Activated naive CD8-positive, alpha-beta T cell (primary cell): ENCODE data around the gene SREBF2.

Experiments used
- H3K27ac Mint-ChIP-seq: one replicate; pipeline ENCODE4 v1.8.0; 2021; ENCODE audit warnings: mixed read lengths
- H3K27me3 Mint-ChIP-seq: one replicate; pipeline ENCODE4 v1.8.0; 2021; ENCODE audit warnings: mixed read lengths
- H3K36me3 Mint-ChIP-seq: one replicate; pipeline ENCODE4 v1.8.0; 2021; ENCODE audit warnings: mixed read lengths
- H3K4me1 Mint-ChIP-seq: one replicate; pipeline ENCODE4 v1.8.0; 2021; ENCODE audit warnings: low read depth, mixed read lengths
- H3K4me3 Mint-ChIP-seq: one replicate; pipeline ENCODE4 v1.8.0; 2021; ENCODE audit warnings: mild to moderate bottlenecking, mixed read lengths
- H3K9me3 Mint-ChIP-seq: one replicate; pipeline ENCODE4 v1.8.0; 2021; ENCODE audit warnings: low read depth, mixed read lengths

Gene SREBF2

GRCh38 chr22:41920271-41920976 lies 87.5 kb downstream of the SREBF2 start:
- peaks cover 17% of the 10 kb centered on the region for H3K4me1 Mint-ChIP-seq
- H3K4me3 Mint-ChIP-seq: peak overlapping the region; percentile 49

GRCh38 chr22:41922328-41922727 lies 89.4 kb downstream of the SREBF2 start:
- H3K4me3 Mint-ChIP-seq: no peak overlapping the region
- no peak overlapping the region for H3K27ac Mint-ChIP-seq
- no peaks in the 10 kb centered on the region for H3K27me3 Mint-ChIP-seq
- H3K9me3 Mint-ChIP-seq: no peaks in the 10 kb centered on the region
- H3K4me1 Mint-ChIP-seq: peaks cover 17% of the 10 kb centered on the region
- H3K36me3 Mint-ChIP-seq: no peaks in the 10 kb centered on the region

More at GRCh38 chr22:41920271-41920976, 87.5 kb downstream of the SREBF2 start:
- peaks cover 5% of the 10 kb centered on the region for H3K27me3 Mint-ChIP-seq
- no peaks in the 10 kb centered on the region for H3K9me3 Mint-ChIP-seq
- no peak overlapping the region for H3K27ac Mint-ChIP-seq
- no peaks in the 10 kb centered on the region for H3K36me3 Mint-ChIP-seq

GRCh38 chr22:41922940-41923594 lies 90.2 kb downstream of the SREBF2 start:
- Mint-ChIP-seq H3K4me1 (peaks cover 20% of the 10 kb centered on the region), H3K27me3 (no peaks in the 10 kb centered on the region)

GRCh38 chr22:41923595-41924276 lies 90.8 kb downstream of the SREBF2 start:
- H3K27ac Mint-ChIP-seq: no peak overlapping the region
- no peaks in the 10 kb centered on the region for H3K27me3 Mint-ChIP-seq
- H3K4me1 Mint-ChIP-seq: peaks cover 23% of the 10 kb centered on the region
- no peak overlapping the region for H3K4me3 Mint-ChIP-seq
- H3K9me3 Mint-ChIP-seq: no peaks in the 10 kb centered on the region
- no peaks in the 10 kb centered on the region for H3K36me3 Mint-ChIP-seq

More at GRCh38 chr22:41922940-41923594, 90.2 kb downstream of the SREBF2 start:
- Mint-ChIP-seq H3K4me3 (no peak overlapping the region), H3K27ac (no peak overlapping the region), H3K9me3 (no peaks in the 10 kb centered on the region), H3K36me3 (no peaks in the 10 kb centered on the region)

GRCh38 chr22:41925783-41926460 lies 93.0 kb downstream of the SREBF2 start:
- Mint-ChIP-seq H3K4me1 (peaks cover 23% of the 10 kb centered on the region), H3K36me3 (no peaks in the 10 kb centered on the region), H3K27ac (peak overlapping the region; percentile 75), H3K4me3 (peak overlapping the region; percentile 78), H3K9me3 (no peaks in the 10 kb centered on the region), H3K27me3 (no peaks in the 10 kb centered on the region)

GRCh38 chr22:41927813-41928212 lies 94.9 kb downstream of the SREBF2 start:
- peaks cover 23% of the 10 kb centered on the region for H3K4me1 Mint-ChIP-seq
- peak overlapping the region; percentile 41 for H3K27ac Mint-ChIP-seq
- H3K4me3 Mint-ChIP-seq: peak overlapping the region; percentile 53
- no peaks in the 10 kb centered on the region for H3K36me3 Mint-ChIP-seq
- no peaks in the 10 kb centered on the region for H3K9me3 Mint-ChIP-seq
- no peaks in the 10 kb centered on the region for H3K27me3 Mint-ChIP-seq

GRCh38 chr22:41928593-41929417 lies 95.9 kb downstream of the SREBF2 start:
- peaks cover 23% of the 10 kb centered on the region for H3K4me1 Mint-ChIP-seq
- H3K27me3 Mint-ChIP-seq: no peaks in the 10 kb centered on the region
- H3K27ac Mint-ChIP-seq: no peak overlapping the region

GRCh38 chr22:41929418-41929810 lies 96.5 kb downstream of the SREBF2 start:
- no peak overlapping the region for H3K27ac Mint-ChIP-seq
- no peak overlapping the region for H3K4me3 Mint-ChIP-seq
- H3K27me3 Mint-ChIP-seq: no peaks in the 10 kb centered on the region
- peaks cover 23% of the 10 kb centered on the region for H3K4me1 Mint-ChIP-seq
- no peaks in the 10 kb centered on the region for H3K36me3 Mint-ChIP-seq
- H3K9me3 Mint-ChIP-seq: no peaks in the 10 kb centered on the region

More at GRCh38 chr22:41928593-41929417, 95.9 kb downstream of the SREBF2 start:
- no peaks in the 10 kb centered on the region for H3K36me3 Mint-ChIP-seq
- no peak overlapping the region for H3K4me3 Mint-ChIP-seq
- H3K9me3 Mint-ChIP-seq: no peaks in the 10 kb centered on the region

GRCh38 chr22:41931701-41932269 lies 98.9 kb downstream of the SREBF2 start:
- H3K9me3 Mint-ChIP-seq: no peaks in the 10 kb centered on the region
- no peak overlapping the region for H3K27ac Mint-ChIP-seq
- H3K36me3 Mint-ChIP-seq: no peaks in the 10 kb centered on the region
- H3K4me1 Mint-ChIP-seq: peaks cover 17% of the 10 kb centered on the region
- H3K4me3 Mint-ChIP-seq: no peak overlapping the region
- no peaks in the 10 kb centered on the region for H3K27me3 Mint-ChIP-seq

GRCh38 chr22:41932353-41932752 lies 99.4 kb downstream of the SREBF2 start:
- no peak overlapping the region for H3K27ac Mint-ChIP-seq

GRCh38 chr22:41933411-41934177 lies 100.7 kb downstream of the SREBF2 start:
- Mint-ChIP-seq H3K4me3 (no peak overlapping the region), H3K27me3 (no peaks in the 10 kb centered on the region), H3K4me1 (peaks cover 7% of the 10 kb centered on the region)

More at GRCh38 chr22:41932353-41932752, 99.4 kb downstream of the SREBF2 start:
- H3K36me3 Mint-ChIP-seq: no peaks in the 10 kb centered on the region
- H3K4me3 Mint-ChIP-seq: no peak overlapping the region
- H3K9me3 Mint-ChIP-seq: no peaks in the 10 kb centered on the region
- H3K4me1 Mint-ChIP-seq: peaks cover 16% of the 10 kb centered on the region
- no peaks in the 10 kb centered on the region for H3K27me3 Mint-ChIP-seq

GRCh38 chr22:41934284-41935014 lies 101.5 kb downstream of the SREBF2 start:
- Mint-ChIP-seq H3K4me1 (peaks cover 7% of the 10 kb centered on the region), H3K9me3 (no peaks in the 10 kb centered on the region), H3K27ac (no peak overlapping the region), H3K4me3 (no peak overlapping the region), H3K27me3 (no peaks in the 10 kb centered on the region), H3K36me3 (no peaks in the 10 kb centered on the region)

More at GRCh38 chr22:41933411-41934177, 100.7 kb downstream of the SREBF2 start:
- Mint-ChIP-seq H3K36me3 (no peaks in the 10 kb centered on the region), H3K9me3 (no peaks in the 10 kb centered on the region), H3K27ac (no peak overlapping the region)

- H3K27me3 Mint-ChIP-seq: no peaks in the 10 kb centered on the region
- no peaks in the 10 kb centered on the region for H3K36me3 Mint-ChIP-seq
- peaks cover 12% of the 10 kb centered on the region for H3K4me1 Mint-ChIP-seq
- no peak overlapping the region for H3K4me3 Mint-ChIP-seq
- no peaks in the 10 kb centered on the region for H3K9me3 Mint-ChIP-seq
- no peak overlapping the region for H3K27ac Mint-ChIP-seq
Measured at GRCh38 chr22:41935015-41935351, 102.1 kb downstream of the SREBF2 start.
